GM18498 (cell line): ENCODE data around the gene CRYBB2.
"Not testable (repeated sequence)": the region's sequence is repeated elsewhere in the genome, so short reads cannot be mapped to it uniquely, and the experiment has no call there.

ENCODE experiments used
- ATAC-seq: cut with Tn5 transposase; IDR thresholded peaks from one replicate; pipeline ENCODE4 v1.9.1; 2021; ENCODE audit warnings: mild to moderate bottlenecking, moderate library complexity; ENCODE audit not compliant: unreplicated experiment

Gene CRYBB2

GRCh38 chr22:25197340-25197739 is 22.1 kb upstream of the CRYBB2 start:
- no peak for ATAC-seq

DNA sequence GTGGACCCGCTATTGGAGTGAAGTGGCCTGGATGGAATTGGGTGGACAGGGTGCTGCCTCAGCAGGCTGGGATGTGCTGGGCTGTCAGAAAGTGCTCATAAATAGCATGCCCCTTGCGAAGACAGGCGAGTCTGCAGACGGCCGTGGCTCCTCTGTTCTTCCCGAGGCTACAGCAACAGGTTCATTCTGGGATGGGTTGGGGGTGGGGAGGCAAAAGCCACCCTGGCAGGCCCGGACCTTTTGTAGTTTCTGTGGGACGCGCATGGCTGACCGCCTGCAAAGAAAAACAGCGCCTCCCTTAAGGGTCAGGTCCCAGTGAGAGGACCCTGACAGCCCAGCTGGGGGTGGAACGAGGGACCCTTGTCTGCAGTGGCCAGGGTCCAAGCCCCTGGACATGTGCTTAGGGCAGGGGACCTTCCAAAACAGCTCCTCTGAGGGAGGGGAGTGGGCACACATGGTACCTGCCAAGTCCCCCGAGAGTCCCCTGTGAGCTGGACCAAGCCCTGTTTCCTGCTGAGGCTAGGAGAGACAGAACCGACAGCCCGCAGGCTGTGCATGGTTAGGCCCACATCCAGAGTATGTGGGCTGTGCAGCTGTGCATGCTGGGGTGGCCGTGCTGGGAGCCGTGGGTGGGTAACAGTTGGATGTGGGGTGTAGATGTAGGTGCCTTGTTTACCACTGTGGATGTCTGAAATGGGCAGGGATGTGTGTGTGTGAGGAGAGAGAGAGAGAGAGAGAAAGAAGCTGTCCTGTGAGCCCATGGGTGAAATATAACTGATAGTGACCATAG is 19.5 kb upstream of the CRYBB2 start, which contains the start of gene CRYBB3:
CRYBB3 (plus strand) TSS at position 128 of the 790 bp plus-strand sequence. CDS start 1,539 bp downstream, outside the sequence.
- ATAC-seq = no peak

GRCh38 chr22:25200967-25201366 is 18.5 kb upstream of the CRYBB2 start:
- no peak for ATAC-seq

- ATAC-seq = no peak
Observed at GRCh38 chr22:25201557-25202273, 17.7 kb upstream of the CRYBB2 start.

- no peak for ATAC-seq
Observed at GRCh38 chr22:25202290-25202921, 17.0 kb upstream of the CRYBB2 start.

DNA sequence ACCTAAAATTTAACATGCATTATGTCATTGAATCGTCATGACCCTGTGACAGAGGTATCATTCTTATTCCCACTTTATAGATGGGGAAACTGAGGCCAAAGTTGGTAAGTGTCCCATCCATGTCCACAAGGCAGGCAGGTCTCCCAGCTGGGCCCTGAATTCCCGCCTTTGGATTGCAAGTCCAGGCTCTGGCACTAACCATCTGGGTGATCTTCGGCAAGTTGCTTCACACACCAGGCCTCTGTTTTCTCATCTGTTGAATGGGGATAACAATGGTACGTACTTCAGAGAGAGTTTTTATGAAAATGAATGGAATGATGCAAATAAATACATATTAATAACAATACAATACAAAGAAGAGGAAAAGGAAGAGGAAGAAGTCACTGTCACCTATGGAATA is 16.4 kb upstream of the CRYBB2 start:
- ATAC-seq = no peak

- not testable (repeated sequence) for ATAC-seq
Observed at GRCh38 chr22:25204547-25204946, 14.9 kb upstream of the CRYBB2 start.

GRCh38 chr22:25205847-25206246 is 13.6 kb upstream of the CRYBB2 start:
- ATAC-seq = no peak

- ATAC-seq = no peak
Observed at GRCh38 chr22:25206998-25207397, 12.4 kb upstream of the CRYBB2 start.

GRCh38 chr22:25207553-25208157 is 11.8 kb upstream of the CRYBB2 start:
- no peak for ATAC-seq

- no peak for ATAC-seq
Observed at GRCh38 chr22:25208328-25208727, 11.1 kb upstream of the CRYBB2 start.

DNA sequence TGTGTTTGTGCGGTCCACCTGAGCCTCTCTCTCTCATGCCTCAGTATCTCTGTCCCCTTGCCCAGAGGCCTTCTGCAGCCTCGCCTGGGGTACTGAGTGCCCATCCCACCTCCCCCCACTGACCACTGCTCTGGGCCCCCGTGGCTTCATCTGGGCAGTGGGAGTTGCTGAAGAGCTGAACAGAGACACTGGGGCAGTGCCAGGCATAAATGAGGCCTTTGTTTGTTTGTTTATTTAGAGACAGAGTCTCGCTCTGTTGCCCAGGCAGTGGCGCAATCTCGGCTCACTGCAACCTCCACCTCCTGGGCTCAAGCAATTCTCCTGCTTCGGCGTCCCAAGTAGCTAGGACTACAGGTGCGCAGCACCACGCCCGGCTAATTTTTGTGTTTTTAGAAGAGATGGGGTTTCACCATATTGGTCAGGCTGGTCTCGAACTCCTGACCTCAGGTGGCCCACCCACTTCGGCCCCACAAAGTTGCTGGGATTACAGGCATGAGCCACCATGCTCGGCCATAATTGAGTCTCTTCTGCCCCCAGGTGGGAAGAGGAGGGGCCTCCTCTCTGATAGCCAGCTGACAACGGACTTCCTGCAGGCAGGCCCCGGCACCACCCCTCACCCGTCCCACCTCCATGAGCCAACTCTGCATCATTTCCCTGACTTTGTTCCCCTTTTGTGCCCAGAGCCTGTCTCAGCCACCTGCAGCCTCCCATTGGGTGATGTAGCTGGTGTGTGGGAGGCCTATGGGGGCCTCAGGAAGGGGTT is 10.5 kb upstream of the CRYBB2 start:
- ATAC-seq = no peak

- ATAC-seq = no peak
Observed at GRCh38 chr22:25210793-25211192, 8.6 kb upstream of the CRYBB2 start.

- no peak for ATAC-seq
Observed at GRCh38 chr22:25212337-25212736, 7.1 kb upstream of the CRYBB2 start.

- no peak for ATAC-seq
Observed at GRCh38 chr22:25213221-25213620, 6.2 kb upstream of the CRYBB2 start.

- no peak for ATAC-seq
Observed at GRCh38 chr22:25216230-25216629, 3.2 kb upstream of the CRYBB2 start.

- ATAC-seq = no peak
Observed at GRCh38 chr22:25219948-25220442, 556 bp downstream of the CRYBB2 start.

GRCh38 chr22:25221790-25222189 is 2.4 kb downstream of the CRYBB2 start:
- ATAC-seq = no peak

GRCh38 chr22:25223269-25223850 is 3.9 kb downstream of the CRYBB2 start:
- ATAC-seq = no peak

DNA sequence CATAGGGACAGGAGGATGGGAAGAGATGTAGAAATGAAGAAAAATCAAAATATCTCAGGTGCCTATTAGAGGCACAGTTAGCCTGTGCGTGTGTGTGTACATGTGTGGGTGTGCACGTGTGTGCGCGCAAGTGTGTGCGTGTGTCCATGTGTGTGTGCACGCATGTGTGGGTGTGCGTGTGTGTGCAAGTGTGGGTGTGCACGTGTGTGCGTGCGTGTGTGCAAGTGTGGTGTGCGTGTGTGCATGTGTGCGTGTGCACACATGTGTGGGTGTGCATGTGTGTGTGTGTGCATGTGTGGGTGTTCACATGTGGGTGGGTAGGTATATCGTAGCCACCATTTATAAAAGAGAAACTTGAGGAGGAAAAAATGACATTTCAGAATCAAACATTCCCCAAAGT is 9.4 kb downstream of the CRYBB2 start:
- ATAC-seq = no peak
